ENCODE data around the gene SNX8.

GRCh38 chr7:2209961-2210323 lies 104.3 kb downstream of the SNX8 start:
- TF ChIP-seq GATA3 (IDR thresholded peaks at IDR 0.05; ENCODE audit: low read depth, low read length): no peak
- no peak for TF ChIP-seq GATA2 (IDR thresholded peaks at IDR 0.05; ENCODE audit: low read depth, low read length)

Data from SH-SY5Y (cell line).